Hypothalamus (tissue), 51 donors: ENCODE results near the gene CTDP1.

ENCODE experiments used
- DNase-seq, 51 donors: peaks; one replicate each; lab custom pipeline; 2025; lab: John Stamatoyannopoulos, UW

CTDP1 gene

DNA sequence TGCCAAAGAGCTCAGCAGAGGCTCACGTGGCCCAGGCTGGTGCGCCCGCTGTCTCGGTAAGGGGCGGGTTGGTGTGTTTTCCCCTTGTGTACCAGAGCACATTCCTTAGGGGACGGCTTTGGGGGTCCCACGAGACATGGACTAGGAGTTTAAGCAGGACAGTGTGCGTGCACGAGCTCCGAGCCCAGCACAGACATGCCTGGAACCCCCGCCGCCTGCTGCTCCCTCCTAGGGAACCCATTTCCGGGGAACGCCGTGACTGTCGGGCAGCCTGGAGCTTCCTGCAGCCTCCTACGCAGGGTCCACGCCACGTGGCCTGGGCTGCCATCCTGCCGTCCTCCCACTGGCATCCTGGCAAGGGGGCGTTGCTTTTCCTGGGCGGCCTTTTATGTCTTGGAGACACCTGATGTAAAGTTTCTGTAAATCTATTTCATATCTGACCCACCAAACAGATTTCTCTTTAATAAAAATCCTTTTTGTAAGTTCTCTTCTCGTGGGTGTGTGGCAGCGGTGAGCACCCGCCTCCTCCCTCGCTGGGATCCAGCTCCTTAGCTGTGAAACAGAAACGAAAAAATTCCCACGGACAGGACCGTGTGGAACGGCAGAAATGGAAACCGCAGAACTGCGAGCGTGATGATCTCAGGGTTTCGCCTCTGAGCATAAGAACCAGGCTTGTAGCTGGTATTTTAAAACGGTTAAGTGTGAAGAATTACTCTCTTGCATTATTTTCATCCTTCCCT, 74.6 kb downstream of the CTDP1 start:
- DNase-seq, result no peak

DNA sequence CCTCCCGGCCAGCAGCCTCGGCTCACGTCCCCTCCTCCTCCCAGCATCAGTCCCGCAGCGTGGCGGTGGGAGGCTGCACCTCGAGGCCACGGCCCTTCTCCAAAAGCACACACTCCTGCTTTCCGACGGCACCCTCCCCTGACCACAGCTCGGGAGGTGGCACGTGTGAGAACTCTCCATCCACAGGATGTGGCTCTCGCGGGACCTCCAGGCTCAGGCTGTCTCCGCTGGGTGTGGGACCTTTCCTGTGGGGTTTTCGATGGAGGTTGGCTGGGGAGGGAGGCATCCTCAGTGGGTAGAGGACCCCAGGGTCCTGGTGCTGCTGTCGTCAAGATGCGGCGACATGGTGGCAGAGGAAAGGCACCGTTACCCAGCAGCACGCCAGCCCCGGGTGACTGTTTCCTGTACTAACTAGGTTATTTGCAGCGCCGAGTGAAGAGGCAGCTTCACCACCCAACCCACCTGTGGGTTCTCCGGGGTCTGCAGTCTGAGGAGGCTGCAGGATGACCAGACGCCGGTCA, 75.3 kb downstream of the CTDP1 start:
- no peak for DNase-seq

DNA sequence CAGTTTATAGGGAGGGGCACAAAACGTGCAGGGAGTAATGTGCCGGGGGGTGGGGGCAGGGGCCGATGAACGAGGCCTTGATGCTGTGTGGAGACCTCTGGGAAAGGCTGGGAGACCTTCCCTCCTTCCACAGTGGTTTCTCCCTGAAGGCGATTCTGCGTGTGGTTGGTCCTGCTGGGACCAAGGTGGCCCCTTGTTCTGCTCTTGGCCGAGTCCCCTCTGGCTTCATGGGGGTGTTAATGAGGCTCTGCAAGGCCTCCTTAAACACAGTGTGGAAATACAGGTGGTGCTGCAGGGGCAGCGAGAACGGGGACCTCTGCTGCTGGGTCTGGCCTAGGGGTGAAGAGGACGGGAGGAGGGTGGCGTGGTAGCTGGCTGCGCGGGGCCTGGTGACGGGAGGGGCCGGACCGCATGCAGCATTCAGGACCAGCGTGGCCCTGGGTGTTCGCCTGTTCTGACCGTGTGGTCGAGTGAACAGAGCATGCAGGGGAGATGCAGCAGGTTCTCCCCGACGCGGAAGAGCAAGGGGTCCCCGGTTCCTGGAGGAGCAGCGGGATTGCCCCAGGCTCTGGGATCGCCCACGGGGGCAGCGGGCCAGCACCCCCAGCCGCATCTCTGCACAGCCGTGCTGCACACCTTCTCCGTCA, 76.0 kb downstream of the CTDP1 start:
- DNase-seq, result no peak

DNA sequence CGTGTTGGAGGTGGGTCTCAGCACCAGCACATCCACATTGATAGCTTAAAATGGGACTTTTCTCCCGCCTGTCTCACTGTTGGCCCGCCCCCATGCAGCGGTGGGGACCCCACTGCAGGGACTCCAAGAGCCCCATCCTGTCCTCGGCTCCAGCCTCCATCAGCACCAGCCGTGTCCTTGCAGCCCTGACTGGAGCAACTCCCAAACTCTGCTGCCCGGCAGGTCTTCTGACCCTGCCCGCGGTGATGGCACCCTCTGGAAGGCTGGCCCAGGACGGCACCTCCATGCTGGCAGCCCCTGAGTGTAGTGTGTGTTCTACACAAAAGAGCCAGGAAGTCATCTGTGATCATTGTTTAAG, 76.5 kb downstream of the CTDP1 start:
- no peak for DNase-seq

DNA sequence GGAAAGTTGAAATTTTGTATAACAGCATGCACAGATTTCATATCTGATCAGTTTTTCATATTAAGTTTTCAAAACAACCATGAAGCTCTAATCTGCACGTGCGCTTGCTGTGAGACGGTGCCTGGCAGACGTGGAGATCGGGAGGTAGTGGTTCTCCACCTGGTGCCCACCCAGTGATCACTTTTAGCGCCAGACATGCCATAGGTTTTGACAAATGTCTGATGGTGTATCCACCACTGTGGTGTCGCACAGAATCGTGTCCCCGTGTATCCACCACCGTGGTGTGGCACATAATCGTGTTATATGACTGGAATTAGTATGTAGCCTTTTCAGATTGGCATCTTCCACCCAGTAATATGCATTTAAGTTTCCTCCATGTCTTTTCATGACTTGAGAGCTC, 77.2 kb downstream of the CTDP1 start:
- no peak for DNase-seq

DNA sequence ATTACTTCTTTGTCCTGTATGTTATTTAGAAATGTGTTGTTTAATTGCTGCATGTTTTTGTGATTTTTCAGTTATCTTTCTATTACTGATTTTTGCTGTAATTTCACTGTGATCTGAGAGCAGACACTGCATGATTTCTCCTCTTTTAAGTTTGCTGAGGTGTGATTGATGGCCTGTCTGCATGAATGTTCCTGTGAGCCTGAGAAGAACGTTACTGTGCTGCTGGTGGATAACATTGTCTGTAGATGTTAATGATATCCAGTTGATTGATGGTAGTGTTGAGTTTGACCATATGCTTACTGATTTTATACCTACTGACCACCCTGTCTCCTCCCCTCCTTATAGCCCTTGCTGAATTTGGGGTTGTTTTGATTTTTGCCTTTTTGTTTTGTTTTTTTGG, 80.7 kb downstream of the CTDP1 start:
- DNase-seq, result no peak

DNA sequence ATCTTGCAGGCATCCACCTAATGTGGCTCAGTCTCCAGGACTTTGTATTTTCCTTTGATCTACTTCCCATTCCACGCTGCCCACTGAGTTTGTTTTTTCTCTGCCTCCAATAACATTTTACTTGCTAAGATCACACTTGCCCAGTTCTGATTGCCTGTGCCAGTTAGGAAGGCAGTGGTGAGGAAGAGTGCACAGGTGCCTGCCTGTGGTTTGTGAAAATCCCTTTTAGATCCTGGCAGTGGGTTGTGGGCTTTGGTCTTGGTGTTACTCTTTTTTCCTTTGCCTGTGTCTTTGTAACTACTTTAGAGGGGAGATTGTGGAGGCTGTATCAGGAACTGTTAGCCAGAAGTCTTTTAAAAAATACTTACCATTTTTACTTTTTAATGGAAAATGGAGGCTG, 81.3 kb downstream of the CTDP1 start:
- DNase-seq, result no peak

DNA sequence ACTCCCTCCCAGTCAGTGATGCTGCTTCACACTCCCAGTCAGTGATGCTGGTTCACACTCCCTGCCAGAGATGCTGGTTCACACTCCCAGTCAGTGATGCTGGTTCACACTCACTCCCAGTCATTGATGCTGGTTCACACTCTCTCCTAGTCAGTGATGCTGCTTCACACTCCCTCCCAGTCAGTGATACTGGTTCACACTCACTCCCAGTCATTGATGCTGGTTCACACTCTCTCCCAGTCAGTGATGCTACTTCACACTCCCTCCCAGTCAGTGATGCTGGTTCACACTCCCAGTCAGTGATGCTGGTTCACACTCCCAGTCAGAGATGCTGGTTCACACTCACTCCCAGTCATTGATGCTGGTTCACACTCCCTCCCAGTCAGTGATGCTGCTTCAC, 83.8 kb downstream of the CTDP1 start:
- no peak for DNase-seq

DNA sequence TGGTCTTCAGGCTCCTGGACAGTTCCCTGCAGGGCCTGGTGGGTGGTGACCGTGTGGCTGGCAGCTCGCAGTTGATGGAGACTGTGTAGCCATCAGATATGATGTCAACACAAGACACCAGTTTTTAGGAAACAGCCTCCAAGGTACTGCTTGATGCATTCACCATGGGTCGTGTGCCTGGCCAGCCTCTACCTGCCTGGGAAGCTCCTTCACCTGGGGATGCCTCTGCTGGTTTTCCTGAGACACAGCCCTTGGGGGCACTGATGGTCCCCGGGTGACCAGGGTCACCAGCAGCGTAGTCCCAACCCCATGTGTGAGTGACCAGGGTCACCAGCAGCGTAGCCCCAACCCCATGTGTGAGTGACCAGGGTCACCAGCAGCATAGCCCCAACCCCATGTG, 84.5 kb downstream of the CTDP1 start:
- DNase-seq, result no peak

DNA sequence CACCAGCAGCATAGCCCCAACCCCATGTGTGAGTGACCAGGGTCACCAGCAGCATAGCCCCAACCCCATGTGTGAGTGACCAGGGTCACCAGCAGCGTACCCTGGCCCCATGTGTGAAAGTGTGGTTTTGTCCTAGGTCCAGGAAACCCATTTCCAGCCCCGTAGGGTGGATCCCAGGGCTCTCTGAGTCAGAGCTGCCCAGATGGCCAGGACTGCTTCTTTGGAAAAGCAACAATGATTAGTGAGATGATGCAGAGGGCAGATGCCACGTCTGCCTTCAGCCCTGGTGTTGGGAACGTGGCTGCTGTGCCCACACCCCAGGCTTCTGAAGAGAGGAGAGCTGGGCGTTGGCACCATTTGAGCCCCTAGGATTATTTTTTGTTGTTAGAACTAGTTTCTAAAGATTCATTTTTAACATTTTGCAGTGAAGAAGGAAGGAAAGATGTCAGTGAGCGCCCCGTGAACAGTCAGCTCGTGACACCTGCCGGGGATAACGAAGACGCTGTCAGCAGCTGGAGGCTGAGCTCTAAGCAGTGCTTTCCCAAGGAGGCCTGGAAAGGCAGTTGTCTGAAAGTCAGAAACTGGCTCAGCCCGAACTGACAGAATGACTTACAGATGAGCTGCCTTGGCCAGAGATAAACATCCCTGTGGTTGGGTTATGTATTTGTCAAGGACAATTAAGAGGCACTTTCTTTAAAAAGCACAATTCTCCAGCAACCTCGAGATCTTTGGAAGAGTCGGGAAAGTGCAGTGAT, 86.1 kb downstream of the CTDP1 start:
- peak in 1 of 51 donors; percentile 10 for DNase-seq

DNA sequence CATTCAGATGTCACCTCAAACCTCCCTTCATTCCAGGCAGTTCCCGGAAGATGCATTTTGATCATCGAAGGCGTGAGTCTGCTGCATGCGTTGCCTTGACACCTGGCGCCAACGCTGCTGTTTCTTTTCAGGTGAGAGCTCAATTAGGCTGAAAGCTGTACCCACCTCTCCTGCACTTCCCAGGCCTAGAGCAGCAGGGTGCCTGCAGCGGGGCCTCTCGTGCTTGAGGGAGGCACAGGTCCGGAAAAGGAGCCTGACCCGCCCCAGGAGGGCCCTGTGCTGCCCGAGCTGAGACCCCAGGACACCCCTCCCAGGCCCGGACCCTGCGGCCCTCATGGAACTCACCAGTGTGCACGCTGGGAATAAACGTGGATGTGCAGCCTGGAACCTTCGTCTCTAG, 86.7 kb downstream of the CTDP1 start:
- peak in 2 of 51 donors; percentile 7 to 33 for DNase-seq

DNA sequence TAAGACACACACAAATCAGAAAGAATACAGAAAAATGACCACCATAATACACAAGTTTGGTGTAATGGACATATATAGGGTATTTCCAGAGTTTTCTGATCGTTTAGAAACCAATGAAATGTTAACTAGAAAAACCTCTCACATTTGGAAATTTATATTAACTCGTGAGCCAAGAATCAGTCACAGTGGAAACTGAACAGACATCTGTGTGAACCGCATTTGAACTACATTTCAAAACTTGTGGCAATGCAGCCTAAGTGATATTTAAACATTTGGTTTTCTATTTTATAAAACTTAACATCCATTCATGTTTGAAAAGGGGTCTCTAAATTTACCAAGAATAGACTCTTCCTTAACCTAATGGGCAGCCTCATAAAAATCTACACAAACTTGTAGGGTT, 89.1 kb downstream of the CTDP1 start:
- no peak for DNase-seq

DNA sequence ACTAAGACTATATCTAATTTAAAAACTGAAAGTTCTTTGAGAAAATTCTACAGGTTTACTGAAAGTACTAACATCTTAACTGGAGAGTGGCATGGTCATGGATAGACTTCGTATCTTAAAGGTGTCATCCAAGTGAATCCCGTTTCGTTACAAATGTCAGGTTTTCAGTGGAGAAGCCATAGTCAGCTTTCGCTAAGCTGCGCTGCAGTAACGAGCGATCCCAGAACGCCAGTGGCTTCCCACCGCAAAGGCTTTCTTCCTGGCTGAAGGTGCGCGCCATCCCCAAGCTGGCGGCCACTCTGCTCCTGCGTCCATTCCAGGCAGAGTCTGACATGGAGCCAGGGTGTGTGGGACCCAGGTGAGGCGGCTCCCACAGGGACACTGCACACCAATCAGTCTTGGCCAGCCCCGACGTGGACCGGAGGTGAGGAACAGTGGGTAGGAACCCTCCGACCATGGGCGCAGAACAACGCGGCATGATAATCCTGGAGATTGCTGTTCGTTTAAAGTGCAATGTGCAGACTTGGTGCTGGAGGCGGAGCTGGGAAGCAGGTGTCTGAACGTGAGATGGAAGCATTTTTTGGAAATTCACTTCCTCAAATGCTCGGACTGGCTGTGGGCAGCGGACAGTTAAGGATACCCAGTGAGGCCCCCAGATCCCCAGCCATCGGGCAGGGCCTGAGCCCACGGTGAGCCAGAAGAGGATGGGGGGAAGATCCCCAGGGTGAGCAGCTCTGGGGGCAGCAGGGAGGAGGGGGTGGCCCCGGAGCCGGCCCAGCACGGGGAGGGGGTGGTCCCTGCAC, 90.3 kb downstream of the CTDP1 start:
- DNase-seq, result no peak

DNA sequence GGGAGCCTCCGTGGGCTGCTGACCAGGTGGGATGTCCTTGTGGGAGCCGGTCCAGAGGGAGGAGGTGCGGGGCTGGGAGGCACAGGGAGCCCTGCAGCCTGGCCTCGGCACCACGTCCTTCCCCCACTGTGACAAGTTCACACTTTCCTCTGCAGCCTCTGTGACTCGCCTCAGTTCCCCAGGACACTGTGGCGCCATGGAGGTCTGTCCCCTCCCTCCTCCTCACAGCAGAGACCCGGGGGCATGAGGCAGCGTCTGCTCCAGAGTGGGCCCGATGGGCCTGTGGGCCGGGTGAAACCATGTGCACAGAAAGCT, 90.9 kb downstream of the CTDP1 start:
- DNase-seq, result no peak

DNA sequence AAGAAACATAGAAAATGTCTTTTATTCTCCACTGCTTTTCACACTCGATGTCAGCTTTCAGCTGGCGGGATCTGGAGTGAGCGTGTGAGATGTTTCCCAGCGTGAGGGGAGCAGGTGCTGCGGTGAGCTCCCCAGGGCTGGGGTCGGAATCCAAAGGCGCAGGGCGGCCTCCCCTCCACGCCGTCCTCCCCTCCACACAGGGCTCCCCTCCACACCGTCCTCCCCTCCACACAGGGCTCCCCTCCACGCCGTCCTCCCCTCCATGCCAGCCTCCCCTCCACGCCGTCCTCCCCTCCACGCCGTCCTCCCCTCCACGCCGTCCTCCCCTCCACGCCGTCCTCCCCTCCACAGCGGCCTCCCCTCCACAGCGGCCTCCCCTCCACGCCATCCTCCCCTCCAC, 91.2 kb downstream of the CTDP1 start:
- DNase-seq, result no peak

DNA sequence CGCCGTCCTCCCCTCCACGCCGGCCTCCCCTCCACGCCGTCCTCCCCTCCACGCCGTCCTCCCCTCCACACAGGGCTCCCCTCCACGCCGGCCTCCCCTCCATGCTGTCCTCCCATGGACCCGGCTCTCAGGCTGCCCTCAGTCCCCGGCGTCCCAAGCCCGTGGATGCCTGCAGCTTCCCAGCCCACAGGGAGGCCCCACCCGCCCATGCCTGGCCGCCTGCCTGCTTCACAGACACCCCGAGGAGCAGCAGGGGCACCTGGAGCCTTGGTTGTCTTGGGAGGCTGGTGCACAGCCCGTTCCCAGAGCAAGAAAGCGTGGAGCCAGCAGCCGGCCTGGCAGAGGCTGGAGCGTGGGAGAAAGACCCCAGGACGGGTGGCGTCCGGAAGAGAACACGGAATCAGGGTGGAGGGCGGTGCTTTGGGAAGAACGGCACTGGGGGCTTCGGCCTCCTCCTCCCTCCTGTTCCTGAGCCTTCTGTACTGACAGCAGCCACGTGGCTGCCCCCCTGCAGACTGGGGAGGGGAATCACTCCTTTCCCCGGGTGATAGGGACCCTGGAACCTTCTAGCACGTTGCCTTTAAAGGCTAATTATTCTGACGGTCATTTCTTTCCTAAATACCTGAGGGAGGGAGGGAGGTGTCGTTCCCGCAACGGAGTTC, 92.0 kb downstream of the CTDP1 start:
- no peak for DNase-seq

DNA sequence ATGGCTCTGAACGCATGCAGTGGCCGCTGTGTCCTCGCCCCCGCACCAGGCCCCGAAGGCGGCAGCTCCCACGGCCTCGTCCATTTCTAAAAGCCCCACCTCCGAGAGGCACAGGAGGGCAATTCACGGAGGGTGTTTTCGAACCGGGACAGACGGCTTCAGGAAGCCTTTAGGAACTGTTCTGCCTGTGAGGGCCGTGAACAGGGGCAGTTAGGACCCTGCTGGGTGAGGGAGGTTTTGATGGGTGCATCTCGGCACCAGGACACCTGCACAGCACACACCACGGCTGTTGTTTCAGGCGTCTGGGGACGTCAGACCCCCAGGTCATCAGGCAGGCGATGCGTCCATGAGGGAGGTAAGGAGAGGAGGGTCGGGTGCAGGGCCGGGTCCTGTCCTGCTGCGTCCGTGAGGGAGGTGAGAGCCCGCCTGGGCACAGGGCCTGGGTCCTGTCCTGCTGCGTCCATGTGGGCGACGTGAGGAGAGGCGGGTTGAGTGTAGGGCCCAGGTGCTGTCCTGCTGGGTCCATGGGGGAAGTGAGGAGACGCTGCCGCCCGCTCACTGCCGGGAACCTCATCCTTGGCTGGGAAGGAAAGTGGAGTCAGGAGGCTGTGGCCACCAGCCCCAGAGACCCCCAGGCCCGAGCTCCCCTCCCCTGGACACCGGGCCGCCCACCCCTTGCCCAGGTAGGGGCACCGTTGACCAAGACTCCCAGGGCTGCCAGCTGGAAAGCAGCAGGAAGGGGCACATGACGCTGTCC, 92.7 kb downstream of the CTDP1 start:
- no peak for DNase-seq

DNA sequence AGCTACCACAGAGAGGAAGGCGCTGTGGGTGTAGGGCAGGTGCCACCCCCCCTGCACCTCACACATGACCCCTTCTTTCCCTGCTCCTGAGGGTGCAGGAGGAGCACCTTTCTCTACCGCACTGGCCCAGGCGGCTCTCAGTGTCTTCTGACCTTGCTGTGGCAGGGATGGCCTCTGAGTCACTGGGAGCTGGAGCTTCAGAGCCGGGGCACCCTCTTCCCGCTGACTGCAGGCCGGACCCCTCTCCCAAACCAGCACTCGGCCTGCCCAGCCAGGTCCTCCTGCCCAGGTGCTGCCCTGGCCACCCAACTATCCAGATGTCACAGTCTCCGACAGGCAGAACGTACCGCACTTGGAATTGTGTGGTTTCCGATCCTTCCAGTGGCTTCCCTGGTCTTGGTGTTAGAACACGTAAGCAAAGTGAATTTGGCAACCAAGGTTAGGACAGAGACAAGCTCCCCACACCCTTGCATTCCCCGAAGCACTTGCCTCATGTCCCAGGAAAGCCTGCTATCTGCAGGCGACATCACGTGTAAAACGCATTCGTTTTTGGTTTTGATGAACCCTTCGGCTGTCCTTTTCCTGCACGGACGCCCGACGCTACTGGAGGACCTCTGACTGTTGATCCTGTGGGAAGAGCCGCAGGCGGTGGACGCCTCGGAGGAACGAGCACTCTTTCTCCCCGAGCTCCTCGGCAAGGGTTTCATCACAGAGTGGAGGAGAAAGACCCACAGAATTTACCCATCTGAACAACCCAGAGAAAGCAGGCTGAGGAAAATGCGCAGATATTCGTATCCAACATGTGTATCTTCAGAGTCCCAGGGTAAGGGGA, 93.5 kb downstream of the CTDP1 start:
- DNase-seq, result no peak

DNA sequence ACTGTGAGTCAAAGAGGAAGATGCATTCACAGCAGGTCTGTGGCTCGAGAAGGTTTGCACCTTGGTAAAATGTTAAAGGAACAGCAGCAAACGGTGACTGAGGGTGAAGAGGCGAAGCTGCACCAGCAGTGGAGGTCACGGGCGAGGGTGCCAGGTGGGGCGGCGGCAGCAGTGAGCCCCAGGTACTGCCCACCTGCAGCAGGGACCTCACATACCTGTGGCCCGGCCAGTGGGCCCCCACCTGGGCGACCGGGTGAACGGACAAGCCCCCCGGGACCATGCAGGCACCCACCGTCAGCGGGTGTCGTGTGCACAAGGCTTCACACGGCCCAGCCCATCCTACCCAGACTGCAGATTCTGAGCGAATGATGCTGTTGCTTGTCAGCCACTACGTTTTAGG, 94.5 kb downstream of the CTDP1 start:
- no peak for DNase-seq
